HL-60/S4 treated with retinoic acid at 250 ng/mL for 4 days and 3 days (cell line): ENCODE results near the gene PACRG.
"Not testable (repeated sequence)": the region's sequence is repeated elsewhere in the genome, so short reads cannot be mapped to it uniquely, and the experiment has no call there.

Source experiments
- in situ Hi-C: fragments of 300-500 bp; cut with MboI; formaldehyde crosslinking; loops from 2 replicates; pipeline ENCODE4 v1.7.0; 2022; ENCODE audit warnings: low sequenced_read_pairs

PACRG gene

DNA sequence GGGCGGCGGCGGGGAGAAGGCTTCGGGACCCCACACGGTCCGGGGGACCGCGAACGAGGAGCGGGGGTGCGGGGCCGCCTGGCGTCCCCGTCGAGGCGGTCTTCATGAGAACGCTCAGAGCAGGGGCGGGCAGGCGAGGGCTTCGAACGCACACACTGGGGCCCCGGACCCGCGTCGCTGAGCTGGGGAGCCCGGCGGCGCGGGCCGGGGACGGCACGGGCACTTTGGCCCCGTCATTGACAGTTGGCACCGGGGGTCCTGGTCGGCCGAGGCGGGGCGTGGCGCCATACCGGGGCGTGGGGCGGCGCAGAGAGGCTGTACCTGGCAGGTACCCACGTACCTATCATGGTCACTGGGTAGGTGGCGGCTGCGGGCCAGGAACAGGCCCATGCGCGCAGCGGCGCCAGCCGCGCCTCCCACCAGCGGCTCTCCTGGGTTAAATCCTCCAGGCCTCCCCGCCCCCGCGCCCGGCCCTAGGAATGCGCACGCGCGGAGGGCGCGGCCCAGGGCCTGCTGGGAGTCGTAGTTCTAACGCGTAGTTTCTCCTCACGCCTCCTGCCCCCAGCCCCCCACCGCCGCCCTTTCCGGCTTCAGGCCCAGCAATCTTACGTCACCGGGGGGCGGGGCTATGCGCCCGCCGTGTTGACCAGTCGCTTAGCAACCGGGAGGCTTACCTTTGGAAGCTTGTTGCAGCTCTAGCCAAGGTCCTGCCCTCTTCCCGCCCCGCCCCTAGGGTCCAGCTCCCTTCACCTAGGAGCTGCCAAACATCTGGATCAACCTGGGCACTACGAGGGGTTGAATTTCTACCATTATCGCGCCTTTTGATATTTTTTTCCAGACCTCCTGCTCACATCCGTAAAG lies at the start of gene PACRG, which contains the start of gene PRKN:
Gene PACRG, plus strand, starts transcription at position 653 of the 861 bp plus-strand sequence.
Gene PRKN, minus strand, starts transcription at position 445 of the 861 bp plus-strand sequence.
- in situ Hi-C loops = no loop called here

DNA sequence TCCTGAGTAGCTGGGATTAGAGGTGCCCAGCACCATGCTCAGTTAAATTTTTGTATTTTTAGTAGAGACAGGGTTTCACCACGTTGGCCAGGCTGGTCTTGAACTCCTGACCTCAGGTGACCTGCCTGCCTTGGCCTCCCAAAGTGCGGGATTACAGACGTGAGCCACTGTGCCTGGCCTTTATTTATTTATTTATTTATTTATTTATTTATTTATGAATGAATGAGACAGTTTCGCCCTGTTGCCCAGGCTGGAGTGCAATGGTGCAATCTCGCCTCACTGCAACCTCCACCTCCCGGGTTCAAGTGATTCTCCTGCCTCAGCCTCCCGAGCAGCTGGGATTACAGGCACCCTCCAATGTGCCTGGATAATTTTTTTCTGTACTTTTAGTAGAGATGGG lies 48.9 kb upstream of the PACRG start:
- in situ Hi-C loops = not testable (repeated sequence)

DNA sequence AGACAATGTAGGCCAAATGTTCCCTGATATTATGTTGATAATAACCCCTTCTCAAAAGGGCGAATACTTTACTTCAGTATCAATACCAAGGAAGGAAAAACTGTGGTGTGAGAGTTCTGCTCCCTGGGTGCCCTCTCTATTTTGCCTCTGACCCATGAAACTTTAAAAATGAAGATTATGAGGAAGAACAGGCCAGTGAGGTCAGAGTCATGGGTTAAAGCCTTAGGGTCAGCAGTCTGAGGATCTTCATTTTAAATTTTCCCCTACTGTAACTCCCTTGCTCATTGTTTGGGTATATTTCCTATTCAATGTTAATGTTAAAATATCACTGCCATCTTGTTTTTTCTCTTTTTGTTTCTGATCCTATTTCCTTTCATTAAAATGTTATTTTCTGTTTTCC lies 48.1 kb upstream of the PACRG start:
- in situ Hi-C loops = no loop called here

DNA sequence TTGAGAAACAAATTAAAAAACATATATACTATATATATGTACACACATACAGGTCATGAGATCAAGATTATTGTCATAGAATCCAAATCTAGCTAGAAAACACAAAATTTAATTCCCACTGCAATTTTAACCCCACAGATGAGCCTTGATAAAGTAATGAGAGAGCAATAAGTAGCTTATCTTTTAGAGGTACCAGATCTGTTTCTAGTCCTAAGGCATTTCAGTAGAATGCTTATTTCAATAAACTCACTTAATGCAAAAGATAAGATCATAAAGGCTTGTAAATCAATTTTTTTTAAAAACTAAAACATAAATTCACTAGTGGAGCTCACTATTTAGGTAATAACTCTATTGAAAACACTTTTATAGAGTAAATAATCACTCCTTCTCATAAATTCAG lies 47.4 kb upstream of the PACRG start:
- in situ Hi-C loops = no loop called here

DNA sequence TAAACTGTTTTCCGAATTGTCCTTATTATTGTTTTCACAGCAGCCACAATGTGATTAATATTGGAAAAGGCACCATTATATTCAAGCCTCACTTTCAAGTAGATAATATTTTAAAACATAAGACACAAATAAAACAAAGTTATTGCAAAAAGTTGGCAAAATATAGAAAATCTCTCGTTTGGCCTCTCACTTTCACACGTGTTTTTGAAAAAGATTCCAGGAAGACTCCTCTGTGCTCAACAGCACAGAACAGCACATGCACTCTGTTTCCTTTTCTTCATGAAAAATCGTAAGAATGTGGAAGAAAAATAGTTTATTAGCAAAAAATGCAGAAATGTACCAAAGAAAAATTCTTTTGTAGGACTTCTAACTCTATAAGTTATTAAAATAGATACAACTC lies 46.9 kb upstream of the PACRG start:
- in situ Hi-C loops = no loop called here

DNA sequence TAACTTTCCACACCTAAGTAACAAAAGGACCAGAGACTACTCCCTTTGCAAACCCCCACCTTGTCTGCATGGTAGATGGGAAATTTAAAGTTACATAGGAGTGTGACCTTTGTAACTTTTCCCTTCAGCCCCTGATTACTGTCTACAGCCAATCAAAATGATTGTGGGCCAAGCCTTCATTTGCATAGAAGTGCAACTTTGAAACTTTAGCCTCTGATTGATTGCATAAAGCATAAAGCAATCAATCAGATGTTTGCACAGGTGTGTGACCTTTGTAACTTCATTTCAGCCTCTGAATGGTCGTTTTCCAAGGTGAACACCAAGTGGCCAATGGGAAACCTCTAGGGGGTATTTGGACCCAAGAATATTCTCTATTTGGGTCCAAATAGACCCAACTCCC lies 46.3 kb upstream of the PACRG start:
- in situ Hi-C loops = no loop called here

DNA sequence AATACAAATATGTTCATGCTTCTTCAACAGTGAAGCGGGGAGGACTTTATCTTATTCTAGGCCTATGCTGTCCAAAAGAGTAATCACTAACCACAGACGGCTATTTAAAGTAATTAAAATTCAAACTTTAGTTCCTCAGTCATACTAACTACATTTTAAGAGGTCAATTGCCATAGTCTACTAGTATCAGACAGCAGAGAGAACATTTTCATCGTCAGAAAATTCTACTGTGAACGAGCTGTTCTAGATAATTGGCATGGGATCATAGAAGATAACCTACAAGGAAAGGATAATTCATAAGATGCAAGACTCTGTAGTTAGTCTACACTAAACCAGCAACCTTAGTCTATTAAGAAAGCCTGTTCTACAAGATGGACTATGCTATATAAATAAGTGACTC lies 44.6 kb upstream of the PACRG start:
- in situ Hi-C loops = no loop called here

DNA sequence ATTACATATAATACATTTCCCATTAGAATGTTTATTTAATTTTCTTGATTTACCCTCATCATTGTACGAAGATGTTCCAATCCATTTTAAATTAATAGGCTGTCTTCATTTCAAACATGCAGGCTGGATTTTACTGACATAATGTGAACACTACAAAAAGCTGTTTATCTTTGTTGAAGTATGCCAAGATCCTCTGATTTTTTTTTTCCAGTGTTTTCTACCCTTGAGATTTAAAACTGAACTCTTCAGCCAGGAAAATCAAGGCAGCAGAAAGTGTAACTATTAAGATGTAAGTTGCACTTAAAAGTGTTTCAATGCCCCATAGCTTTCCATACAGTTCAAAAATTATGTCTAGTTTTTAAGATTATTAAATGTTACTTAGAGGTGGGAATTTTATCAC lies 43.7 kb upstream of the PACRG start:
- in situ Hi-C loops = no loop called here

DNA sequence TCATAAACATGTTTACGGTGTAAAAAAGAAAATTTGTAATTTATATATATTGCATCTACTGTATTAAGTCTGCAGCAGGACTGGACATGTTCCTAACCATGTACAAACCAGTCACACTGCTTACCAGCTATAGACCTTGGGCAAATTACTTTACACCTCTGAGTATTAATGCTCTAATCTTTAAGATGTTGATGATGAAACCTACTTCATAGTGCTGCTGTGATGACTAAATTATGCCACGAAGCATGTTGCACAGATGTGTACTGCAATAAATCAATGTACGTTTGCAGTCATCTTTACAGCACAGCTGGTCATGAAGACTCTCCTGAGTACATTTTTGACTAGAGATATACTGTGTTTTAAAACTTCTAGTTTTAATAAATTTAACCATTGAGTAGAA lies 42.8 kb upstream of the PACRG start:
- in situ Hi-C loops = no loop called here

DNA sequence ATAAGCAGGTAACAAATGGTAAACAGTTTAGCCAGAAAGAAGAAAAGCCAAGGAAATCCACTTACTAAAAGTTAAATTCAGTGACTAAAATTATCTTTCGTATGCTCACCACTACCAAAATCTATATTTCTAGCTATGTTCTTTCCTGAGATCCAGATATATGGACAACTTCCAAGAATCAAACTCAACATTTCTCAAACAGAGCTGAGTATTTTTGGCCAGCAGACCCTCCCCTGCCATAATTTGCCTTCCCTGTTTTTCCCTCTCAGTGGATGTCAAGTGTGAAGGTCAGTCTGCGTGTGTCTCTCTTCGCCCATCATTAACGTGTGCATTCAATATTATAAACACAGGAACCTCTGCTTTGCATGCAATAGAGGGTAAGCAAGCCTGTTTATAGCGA lies 42.2 kb upstream of the PACRG start:
- in situ Hi-C loops = no loop called here

DNA sequence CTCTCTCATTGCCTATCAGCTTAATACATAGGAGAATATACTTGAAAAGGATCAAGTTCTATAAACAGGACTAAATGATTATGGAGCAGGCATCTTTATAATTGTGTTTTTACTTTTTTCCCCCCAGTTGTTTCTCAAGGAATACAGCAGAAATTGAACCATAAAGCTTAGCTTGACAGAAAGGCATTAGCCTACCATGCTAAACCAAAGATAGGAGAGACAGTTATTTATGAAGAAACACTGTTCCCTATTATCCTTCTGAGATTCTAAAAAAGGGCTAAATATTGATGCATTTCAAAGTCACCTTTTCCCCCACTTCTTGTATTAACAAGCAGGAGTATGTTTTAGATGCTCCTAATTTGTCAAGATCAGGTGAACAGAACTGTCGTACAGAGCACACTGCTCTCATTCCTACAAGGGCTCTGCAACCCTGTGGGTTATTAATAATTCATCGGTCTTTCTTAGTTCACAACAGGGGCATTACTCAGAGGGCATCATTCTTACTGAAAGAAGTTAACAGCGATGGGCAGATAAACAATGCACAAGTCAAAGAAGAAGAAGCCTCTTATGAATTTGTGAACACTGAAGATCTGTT lies 38.9 kb upstream of the PACRG start:
- in situ Hi-C loops = no loop called here

DNA sequence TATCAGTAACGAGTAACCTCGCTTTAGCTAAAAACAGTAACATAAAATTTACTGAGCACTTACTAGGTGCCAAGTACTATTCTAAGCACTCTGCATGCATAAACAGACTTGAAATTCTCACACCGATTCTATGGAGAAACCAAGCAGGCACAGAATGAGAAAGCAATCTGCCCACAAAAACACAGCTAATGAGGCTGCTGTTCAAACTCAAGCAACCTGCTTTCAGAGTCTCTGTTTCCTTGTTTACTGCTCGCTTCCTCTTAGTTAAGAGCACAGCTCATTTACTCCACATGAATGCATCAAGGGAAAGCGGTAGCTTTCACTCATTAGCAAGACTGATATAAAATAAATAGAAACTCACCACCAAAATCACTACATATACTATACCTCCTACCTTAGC lies 37.6 kb upstream of the PACRG start:
- in situ Hi-C loops = no loop called here

DNA sequence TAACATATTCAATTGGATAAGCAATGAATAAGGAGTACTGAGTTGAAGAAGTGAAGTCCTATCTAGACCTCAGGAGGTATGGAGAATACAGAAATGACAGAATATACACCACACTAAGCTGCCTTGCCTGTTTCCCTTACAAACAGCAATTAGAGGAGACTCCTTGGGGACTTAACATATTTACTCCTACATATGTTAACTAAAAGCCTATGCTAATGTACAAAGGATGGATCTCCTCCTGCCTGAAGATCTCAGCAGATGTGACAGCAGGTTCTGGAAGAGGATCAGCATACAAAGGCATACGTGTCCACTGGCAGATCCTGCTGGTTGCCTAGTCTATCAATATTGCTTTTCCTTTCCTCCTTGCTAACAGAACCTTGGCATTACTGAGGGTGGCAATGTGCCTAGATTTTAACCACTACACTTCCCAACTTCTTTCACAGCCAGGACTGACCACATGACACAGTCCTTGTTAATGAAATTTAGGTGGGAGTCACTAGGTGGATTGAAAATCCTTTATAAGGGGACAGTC lies 29.8 kb upstream of the PACRG start:
- in situ Hi-C loops = no loop called here

DNA sequence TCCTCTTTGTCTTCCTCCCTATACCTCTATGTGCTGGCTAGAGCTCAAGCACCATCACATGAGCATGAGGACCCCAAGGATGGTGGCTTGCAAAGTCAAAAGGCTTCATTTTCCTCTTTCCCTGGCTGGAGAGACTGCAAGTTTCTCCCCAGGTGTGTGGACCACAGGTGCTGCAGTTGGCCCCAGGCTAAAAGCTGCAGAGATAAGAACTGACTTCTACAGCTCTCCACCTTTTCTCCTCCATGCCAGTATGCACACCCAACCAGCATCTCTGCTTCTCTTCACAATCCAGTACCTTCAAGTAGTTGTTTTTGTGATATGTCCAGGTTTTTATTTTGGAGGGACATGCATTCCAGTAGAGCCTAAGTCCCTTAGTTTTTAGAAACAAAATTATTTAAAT lies 29.3 kb upstream of the PACRG start:
- in situ Hi-C loops = no loop called here

DNA sequence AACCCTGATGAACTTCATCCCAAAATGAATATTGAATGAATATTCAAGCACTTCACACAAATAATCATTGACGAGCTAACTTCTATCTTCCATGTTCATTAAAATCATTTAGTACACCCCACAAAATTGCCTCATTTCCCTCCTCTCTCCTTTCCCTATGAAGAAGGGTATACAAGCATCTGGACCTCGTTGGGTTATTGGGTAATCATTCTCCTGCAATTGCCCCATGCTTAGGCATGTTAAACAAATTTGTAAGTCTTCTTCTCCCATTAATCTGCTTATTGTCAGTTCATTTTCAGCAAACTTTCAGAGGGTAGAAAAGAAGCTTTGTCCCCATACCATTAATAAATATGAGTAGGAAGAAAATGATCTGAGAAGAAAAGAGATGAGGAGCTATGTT lies 27.8 kb upstream of the PACRG start:
- in situ Hi-C loops = no loop called here

DNA sequence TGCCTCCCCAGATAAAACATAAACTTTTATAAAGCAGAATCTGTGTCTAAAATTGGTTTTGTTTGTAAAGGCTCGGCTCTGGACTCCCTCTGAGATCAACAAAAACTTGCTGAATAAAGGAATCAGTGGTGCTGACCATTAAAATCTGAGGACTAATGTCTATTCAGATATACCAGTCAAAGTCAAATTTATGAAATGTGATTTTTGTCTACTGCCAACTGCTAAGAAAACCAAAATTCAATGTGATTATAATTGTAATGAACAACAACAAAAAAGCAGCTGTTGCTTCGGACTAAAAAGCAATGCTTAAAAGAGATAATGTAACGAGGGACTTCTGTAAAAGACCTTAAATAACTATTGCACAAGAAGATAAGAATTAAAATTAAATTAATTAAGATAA lies 26.8 kb upstream of the PACRG start:
- in situ Hi-C loops = no loop called here

DNA sequence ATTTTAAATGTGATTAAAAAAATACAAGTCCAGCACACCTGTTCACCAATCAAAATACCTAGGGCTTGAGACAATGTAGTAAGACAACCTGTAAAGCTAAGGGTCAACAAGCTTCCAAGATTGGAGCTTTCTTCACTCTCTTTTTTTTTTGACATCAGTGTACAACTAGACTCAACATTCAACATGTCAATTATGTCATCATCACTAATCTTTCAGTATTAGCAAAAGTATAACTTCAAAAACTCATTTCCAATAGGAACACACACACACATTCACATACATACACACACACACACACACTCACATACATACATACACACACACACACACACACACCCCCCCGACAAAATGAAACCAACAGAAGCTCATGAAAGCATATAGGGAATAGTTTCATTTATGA lies 26.2 kb upstream of the PACRG start:
- in situ Hi-C loops = no loop called here

DNA sequence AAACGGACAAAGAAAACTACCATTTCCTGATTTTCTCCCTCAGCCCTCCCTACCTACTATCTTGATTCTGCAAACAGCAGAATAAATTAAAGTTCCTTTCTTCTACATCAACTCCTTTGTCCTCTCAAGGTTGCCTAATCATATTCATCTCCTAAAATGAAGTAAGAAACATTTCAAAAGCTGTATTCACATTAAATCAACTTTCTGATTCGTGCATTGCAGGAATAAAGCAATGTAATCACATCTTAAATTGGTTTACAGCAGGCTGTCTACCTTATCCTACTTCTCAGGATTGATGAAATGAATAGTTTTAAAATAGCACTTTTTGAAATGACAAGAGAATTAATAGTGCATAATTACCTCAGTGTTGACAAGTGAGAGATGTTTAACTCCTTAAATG lies 25.3 kb upstream of the PACRG start:
- in situ Hi-C loops = no loop called here

DNA sequence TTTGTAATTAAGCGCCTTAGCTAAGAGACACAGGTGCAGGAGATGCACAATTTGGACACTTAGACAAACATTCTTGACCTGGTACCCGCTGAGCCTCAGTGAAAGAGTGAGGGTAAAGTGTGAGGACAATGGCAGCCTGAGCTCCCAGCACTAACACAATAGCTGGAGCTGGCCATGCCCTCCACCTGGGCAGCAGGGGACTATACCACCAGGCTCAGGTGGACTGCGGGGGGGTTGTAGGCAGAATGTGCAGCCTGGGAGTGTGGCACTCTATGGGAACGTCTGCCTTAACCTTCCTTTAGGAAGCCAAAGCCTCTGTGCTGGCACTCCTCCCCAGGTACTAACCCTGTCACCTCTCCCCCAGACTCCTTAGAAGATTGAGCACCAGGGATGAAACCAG lies 23.8 kb upstream of the PACRG start:
- in situ Hi-C loops = no loop called here

DNA sequence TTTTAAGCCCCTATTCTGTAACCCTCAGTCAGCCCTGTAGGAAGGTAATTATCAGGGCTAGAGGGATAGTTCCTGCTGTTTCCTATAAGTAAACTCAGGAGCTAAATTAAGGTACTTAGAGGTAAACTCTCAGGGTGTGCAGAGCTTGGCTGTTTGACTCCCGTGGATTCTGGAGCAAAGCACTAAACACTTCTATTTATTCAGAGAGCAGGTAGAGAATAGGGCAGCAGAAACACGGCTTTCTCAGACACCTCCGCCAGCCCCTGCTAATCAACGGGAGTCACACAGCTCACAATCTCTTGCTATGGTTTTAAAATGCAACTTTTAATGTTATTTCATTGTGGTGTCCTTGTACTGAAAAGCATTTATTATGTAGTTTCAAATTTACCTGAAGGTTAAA lies 22.0 kb upstream of the PACRG start:
- in situ Hi-C loops = no loop called here

DNA sequence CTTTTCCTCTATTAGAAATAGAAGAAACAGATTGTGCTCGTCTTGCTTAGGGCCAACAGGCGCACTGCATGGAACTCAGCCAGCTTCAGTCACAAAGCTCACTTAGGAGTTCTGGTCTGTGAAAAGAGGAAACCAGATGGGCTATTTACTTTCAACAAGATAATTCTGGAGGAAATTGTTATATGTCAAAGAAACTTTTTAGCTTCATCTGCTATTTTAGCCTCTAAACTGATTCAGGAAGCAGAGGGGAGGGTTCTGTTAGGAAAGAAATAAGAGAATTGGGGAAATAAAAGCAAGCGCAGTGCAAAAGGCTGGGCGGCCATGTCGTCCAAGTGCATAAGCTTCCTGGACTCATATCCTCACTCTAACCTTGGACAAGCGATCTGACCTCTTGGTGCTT lies 21.5 kb upstream of the PACRG start:
- in situ Hi-C loops = no loop called here

DNA sequence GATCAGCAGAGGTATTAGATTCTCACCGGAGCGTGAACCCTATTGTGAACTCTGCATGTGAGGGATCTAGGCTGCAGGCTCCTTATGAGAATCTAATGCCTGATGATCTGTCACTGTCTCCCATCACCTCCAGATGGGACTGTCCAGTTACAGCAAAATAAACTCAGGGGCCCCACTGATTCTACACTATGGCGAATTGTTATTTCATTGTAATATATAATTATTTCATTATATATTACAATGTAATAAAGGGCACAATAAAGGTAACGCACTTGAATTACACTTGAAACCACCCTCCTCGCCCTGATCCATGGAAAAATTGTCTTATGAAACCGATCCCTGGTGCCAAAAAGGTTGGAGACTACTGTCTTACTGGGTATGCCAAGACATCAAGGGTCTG lies 18.8 kb upstream of the PACRG start:
- in situ Hi-C loops = no loop called here
